Astrocyte of the spinal cord (primary cell): ENCODE data around the gene TJP2.

ENCODE experiments used
- DNase-seq: peaks from one replicate; pipeline ENCODE4 v3.0.0; 2011; ENCODE audit warnings: low read depth, low spot score
- H3K4me3 ChIP-seq: 2 replicates; pipeline ENCODE4 v1.5.1; 2011; ENCODE audit warnings: low read depth, mild to moderate bottlenecking, low read length, moderate library complexity
- in situ Hi-C: cut with HindIII; loops from 2 replicates; pipeline ENCODE4 v1.10.0; 2017; ENCODE audit warnings: low sequenced_read_pairs
- TF ChIP-seq, protein P1 (sequence below): IDR thresholded peaks from 2 replicates; pipeline ENCODE4 v1.5.1; 2012; ENCODE audit warnings: low read depth, mild to moderate bottlenecking, low read length, inconsistent platforms

The TJP2 gene

GRCh38 chr9:69171517-69171916, 2.6 kb upstream of the TJP2 start:
- DNase-seq, result no peak
- in situ Hi-C loops, result no loop called here
- TF ChIP-seq, protein P1, sequence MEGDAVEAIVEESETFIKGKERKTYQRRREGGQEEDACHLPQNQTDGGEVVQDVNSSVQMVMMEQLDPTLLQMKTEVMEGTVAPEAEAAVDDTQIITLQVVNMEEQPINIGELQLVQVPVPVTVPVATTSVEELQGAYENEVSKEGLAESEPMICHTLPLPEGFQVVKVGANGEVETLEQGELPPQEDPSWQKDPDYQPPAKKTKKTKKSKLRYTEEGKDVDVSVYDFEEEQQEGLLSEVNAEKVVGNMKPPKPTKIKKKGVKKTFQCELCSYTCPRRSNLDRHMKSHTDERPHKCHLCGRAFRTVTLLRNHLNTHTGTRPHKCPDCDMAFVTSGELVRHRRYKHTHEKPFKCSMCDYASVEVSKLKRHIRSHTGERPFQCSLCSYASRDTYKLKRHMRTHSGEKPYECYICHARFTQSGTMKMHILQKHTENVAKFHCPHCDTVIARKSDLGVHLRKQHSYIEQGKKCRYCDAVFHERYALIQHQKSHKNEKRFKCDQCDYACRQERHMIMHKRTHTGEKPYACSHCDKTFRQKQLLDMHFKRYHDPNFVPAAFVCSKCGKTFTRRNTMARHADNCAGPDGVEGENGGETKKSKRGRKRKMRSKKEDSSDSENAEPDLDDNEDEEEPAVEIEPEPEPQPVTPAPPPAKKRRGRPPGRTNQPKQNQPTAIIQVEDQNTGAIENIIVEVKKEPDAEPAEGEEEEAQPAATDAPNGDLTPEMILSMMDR, result no peak
- H3K4me3 ChIP-seq, result no peak overlapping the region

DNA sequence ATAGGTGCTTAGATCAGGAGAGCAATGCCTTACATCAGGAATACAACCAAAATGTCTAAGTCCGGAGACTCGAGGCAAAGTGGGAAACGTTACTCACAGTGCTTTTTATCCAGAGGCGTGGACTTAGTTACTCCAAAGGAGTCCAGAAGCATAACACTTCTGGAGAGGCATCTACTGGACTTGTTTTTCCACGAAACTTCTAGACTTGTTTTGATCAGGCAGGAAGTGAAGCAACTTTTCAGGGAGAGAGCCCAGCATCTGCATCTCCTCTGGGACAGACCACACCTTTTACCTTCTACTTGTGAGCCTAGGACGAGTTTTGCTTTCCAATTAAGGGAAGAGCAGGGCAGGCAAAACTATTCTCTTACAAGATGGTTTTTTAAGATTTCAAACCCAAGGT, 1.2 kb upstream of the TJP2 start:
- in situ Hi-C loops, result no loop called here
- no peak for DNase-seq
- TF ChIP-seq, protein P1, result no peak
- no peak overlapping the region for H3K4me3 ChIP-seq

DNA sequence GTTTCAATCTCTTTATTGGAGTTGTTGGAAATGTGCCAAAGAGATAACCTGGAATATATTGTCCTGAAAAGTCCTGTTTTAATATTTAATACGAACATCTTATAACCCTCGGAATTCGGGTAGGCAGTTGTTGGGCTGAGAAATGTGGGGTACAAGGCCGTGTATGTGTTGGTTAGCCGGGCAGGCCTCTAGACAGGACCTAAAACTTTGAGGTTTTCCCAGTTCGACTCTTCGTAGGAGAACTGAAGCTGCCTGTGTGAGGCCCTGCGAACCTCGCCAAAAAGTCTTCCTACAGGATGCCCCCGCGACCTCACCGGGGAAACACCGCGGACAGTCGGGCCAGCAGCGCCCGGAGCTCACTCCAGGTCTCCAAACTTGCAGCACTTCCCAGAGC, 583 bp upstream of the TJP2 start:
- in situ Hi-C loops, result no loop called here
- TF ChIP-seq, protein P1, result no peak
- no peak for DNase-seq
- peak overlapping the region; percentile 80 for H3K4me3 ChIP-seq

DNA sequence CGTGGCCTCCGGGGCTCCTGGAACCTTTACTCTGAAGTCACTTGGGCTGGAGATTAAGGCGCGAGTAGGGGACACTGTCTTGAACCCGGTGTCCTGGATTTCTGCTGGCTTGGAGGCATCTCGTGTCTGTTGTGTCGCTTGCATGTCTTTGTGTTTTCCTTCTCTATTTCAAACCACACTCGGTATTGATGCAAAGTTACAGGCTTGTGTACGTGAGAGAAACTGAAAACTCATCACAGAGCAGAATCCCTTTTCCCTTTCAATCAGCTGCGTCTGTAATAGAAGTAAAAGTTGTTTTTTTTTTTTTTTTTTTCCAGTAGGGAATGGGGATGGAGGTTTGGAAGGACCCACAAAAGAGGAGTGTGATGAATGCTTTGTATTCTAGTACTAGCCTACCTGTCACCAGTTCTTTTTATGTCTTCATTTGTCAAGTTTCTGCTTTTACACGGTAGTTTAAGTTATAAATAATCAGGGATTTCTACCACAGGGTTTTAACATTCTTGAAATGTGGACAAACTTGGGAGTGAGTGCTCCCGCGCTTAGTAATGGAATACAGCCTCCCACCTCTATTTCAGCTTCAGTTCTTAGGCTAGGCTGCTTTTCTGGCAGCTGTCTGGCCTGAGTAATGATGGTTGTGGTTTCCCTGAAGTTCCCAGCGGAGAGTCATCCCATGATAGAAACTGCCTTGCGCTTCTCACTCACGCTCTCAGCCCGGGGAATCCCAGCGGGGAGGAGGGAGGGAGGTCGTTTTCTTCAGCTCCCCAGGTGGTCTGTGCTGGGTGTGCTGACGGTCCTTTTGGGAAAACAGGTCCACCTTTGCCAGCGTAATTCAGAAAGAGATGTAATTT, 763 bp downstream of the TJP2 start:
- TF ChIP-seq, protein P1, result no peak
- in situ Hi-C loops, result no loop called here
- DNase-seq, result peak; percentile 95
- peak overlapping the region; percentile 80 for H3K4me3 ChIP-seq

DNA sequence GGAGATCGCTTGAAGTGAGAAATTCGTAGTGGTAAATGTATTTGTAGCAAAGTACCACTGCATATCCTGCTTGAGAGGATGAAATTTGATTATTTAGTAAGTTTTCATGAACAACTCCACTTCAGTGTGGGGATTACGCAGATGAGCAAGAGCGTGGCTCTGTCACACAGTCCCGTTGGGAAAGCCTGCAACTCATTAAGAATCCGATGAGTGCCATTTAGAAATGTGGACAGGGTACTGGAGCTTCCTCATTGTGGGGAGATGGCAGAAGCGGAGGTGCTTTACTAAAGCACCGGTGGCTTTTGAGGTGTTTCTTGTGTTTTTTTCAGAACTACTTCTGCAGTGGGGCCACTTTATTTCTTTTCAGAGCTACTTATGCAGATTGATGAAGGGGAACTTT, 1.4 kb downstream of the TJP2 start:
- peak overlapping the region; percentile 80 for H3K4me3 ChIP-seq
- TF ChIP-seq, protein P1, result no peak
- no peak for DNase-seq
- in situ Hi-C loops, result no loop called here

DNA sequence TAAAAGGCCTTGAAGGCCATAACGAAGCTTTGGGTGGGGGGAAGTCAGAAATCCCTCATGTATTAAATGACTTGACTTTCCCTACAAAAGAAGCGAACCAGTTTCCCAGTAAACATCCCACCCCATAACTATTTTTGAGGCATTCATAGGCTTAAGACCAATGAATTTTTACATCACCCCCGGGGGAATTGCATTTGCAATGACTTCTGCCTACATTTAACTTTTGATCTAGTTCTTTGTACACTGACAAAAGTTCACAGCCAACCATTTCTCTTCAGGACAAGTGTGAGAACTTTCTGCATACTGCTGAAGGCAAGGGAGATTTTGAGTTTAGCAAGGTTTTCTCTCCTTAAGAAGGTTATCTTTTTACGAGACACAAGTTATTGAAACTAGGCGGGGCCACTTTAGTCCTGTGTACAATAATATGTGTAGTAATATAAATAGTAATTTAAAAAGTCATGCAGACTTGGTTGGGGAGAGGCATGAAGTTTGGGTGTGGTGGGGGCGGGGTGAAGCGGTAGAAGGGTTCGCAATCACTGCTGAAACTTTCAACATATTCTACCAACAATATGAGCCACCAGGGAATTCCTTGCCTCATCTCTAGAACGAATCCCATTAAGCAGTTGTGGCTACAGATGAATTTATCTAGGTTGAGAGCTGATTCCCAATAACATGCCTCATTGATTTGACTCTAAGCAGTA, 2.5 kb downstream of the TJP2 start:
- no peak overlapping the region for H3K4me3 ChIP-seq
- TF ChIP-seq, protein P1, result no peak
- DNase-seq, result no peak
- in situ Hi-C loops, result no loop called here
